GM04503 (cell line): Measurements from ENCODE around the gene ADD3.

ENCODE experiments used
- DNase-seq: peaks from one replicate; pipeline ENCODE4 v3.0.0-alpha.2; 2012; ENCODE audit warnings: low read depth

The ADD3 gene

DNA sequence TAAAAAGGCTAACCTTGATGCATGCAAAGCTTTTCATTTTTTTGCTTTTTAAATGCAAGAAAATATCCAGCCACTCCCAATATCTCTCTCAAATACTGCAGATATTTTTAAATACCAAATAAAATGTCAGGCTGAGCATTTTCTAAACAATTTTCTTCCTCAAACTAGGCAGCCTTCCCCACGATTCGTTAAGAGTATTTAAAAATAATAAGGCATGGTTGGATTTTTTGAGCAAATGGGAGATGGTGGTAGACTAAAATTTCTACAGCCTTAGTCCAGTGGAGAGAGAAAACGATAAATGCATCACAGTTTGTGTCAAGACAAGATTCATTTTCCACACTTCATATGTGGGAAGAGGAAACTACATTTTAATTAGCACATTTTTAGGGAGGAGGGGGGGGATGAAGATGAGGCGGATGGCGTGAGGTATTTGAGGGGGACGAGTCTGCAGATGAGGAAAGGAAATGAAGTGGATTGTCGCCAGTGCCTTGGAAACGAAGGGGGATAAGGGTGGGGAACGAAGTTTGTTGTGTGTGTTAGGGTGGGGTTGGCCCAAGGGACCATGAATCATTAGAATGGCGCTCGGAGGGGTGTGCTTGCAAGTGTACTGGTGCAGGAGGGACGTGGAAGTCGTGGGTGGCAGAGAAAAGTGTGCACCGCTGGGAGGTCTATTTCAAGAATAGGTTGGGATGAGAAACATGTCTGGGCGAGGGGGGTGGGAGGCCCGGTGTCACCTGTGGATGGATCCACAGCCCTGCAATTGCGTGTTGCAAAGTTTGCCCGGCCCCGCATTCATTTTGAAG lies 1.2 kb upstream of the ADD3 start:
- no peak for DNase-seq

GRCh38 chr10:110007161-110007700 lies 553 bp upstream of the ADD3 start:
- no peak for DNase-seq

- no peak for DNase-seq
Measured at GRCh38 chr10:110008518-110009339, 945 bp downstream of the ADD3 start.

GRCh38 chr10:110009736-110010475 lies 2.1 kb downstream of the ADD3 start:
- no peak for DNase-seq

GRCh38 chr10:110010486-110011378 lies 2.9 kb downstream of the ADD3 start:
- no peak for DNase-seq

DNA sequence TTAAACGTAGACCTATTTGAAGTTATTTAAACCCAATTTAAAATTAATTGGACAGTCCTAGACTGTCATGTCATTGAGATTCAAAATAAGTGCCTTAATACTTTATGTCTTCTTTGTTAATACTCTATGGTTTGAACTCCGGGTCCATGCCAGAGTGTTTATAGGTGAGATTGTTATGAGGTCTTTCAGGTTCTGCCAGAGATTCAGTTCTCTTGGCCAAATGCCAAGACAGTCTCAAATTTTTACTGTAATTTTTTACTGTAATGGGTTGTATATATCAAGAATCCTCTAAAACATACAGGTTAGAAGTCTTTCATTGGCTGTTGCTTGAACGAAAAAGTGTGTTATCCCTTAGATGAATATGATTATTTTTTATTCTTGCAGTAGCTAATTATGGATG lies 3.9 kb downstream of the ADD3 start:
- no peak for DNase-seq

- DNase-seq: no peak
Measured at GRCh38 chr10:110013630-110014293, 6.0 kb downstream of the ADD3 start.

GRCh38 chr10:110016039-110016438 lies 8.3 kb downstream of the ADD3 start:
- DNase-seq: no peak

DNA sequence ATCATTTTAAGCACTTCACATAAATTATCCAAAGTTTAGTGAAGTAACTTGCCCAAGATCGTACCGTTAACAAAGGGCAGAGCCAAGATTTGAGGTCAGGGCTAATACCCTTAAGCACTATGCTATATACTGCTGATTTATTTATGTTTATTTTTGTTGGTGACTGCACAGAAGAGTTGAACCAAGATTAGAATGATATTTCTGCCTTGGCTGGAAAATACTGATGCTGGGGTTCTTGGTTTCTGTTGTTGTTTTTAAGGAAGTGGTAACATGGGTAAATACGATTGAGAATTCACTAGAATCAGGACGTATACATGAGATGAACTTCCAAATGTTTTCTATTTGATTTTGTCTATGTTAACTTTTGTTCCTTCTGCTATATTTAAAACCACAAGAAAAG lies 9.3 kb downstream of the ADD3 start:
- no peak for DNase-seq

DNA sequence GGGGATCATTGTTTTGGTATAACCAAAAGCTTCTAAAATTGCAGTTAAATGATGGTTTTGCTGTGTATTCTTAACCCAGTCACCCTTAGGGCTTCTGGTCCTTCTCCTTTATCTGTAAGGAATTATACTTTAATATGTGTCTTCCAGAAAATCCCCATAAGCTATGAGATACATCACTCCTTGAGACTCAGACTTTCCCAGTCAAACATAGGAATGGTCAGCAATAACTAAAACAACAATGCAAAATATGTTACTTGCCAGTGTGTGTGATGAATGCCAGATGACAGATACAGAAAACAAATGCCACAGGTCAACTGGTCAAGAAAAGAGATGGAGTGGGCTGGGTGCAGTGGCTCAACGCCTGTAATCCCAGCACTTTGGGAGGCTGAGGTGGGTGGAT lies 10.1 kb downstream of the ADD3 start:
- no peak for DNase-seq

DNA sequence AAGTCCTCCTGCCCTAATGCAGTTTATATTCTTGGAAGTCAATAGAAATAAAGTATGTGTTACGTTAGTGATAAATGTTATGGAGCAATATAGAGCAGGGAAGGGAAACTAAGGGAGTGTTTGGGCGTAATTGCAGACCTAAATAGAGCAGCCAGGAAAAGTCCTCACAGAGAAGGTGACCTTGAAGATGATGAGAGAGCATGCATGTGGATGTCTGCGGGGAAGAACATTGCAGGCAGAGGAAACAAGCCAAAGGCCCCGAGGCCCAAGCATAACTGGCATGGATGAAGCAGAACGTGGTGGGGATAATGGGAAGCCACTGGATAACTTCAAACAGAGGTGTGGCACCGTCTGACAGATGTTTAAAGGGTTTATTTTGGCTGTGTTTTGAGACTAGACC lies 12.5 kb downstream of the ADD3 start:
- DNase-seq: no peak

DNA sequence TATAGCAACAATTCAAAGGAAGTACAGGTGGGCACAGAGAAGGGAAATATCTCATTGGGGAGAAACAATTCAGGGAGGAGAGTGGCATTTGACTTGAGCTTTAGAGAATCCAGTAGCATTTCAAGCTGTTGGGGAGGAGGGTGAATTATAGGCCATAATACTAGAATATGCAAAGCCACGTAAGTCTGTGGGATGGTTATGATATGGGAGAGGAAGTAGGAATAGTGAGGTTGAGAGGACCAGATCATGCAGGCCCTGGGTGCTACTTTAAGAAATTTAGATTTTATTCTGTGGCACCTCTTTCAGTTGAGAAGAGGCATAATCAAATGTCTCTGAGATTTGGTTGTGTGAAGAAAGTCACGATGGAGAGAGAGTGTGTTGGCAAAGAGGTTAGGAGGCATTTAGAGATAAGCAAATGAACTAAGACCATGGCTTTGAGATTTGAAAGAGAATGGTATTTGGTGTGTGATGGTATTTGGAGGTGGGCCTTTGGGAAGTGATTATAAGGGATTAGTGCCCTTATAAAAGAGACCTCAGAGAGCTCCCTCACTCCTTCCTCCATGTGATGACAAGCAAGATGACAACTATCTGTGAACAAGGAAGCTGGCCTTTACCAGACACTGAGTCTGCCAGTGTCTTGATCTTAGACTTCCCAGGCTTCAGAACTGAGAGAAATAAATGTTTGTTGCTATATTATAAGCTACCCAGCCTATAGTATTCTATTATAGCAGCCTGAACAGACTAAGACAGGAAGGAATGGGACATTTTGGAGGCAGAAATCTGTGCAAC lies 15.1 kb downstream of the ADD3 start:
- DNase-seq: no peak

GRCh38 chr10:110023785-110024465 lies 16.1 kb downstream of the ADD3 start:
- DNase-seq: no peak

DNA sequence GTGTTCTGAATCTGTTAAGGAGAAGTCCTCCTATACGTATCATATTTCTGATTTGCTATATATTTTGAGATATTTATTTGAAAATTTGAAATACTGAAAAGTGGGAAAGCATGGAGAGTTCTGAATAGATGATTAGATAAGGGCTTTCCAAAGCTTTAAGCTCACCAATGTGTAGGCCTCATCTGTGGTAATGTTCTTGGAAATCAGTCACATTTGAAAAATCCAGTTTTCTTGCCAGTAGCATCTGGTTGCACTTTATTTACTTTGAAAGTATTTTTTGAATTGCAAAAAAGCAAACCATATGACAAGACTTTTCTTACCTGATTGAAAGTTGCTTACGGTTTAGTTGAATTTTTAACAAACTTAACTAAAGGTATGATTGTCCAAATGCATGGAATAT lies 21.7 kb downstream of the ADD3 start:
- DNase-seq: peak; percentile 41

DNA sequence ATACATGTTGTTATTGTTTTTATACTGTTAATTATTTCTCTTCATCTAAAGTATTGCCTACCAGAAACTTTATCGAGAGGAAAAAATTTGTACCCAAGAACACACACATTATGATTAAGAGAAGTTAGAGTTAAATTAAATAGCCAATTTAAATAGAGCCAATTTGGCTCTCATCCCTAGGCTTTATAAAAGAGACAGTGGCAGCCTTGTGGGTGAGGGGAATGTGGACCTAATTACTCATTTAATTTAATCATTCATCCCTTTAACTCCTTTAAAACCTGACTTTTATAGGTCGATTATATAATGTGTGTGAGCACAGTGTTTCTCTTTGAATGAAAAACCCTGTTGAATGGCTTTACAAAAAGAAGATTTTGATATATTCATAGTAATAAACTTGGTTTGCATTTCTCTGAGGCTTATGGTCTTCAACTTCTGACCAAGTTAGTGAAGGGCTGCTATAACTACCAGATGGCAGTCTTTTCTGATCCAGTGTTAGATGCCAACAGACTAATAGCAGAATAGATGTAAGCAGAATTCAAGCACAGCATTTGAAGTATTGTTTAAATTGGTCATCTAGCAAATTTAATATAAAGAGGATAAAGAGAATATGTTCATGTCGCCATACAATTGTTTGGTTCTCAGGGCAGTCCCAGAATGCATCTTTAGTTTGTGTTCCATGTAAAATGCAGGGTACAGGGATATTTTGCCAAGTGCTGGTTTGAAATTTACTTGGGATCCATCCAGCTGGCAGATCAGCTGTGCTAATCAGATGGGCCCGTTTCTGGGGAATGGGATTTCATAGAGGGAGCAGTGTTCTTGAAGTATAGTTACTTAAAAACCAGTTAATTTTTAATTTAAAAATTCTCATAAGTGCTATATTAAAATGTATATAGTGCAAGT lies 25.3 kb downstream of the ADD3 start:
- no peak for DNase-seq

- no peak for DNase-seq
Measured at GRCh38 chr10:110033701-110034235, 26.0 kb downstream of the ADD3 start.

- no peak for DNase-seq
Measured at GRCh38 chr10:110034596-110034995, 26.8 kb downstream of the ADD3 start.
